ENCODE results near the gene HIGD2B.
"Not testable (repeated sequence)": the region's sequence is repeated elsewhere in the genome, so short reads cannot be mapped to it uniquely, and the experiment has no call there.

The HIGD2B gene

GRCh38 chr15:72685925-72686794 is at the start of gene HIGD2B, which contains the start of gene BBS4:
HIGD2B (minus strand) TSS chr15:72686182; CDS start chr15:72676374, 9,808 bp downstream.
BBS4 (plus strand) TSS chr15:72686207; CDS start chr15:72686228, 21 bp downstream.
- H3K4me3 ChIP-seq (ENCODE audit: low read length), result peak within 1 kb of the TSS; percentile 81
- DNase-seq (ENCODE audit: low read depth), result peak; percentile 69
- TF ChIP-seq CTCF (conservative IDR thresholded peaks at IDR 0.05; ENCODE audit: low read depth, low read length), result no peak

- no peak for DNase-seq (ENCODE audit: low read depth)
- no peak overlapping the region for H3K4me3 ChIP-seq (ENCODE audit: low read length)
These were observed 49.1 kb upstream of the HIGD2B start for GRCh38 chr15:72735111-72735510.

GRCh38 chr15:72733941-72734738 is 48.2 kb upstream of the HIGD2B start:
- DNase-seq (ENCODE audit: low read depth), result no peak
- TF ChIP-seq CTCF (conservative IDR thresholded peaks at IDR 0.05; ENCODE audit: low read depth, low read length), result no peak
- no peak overlapping the region for H3K4me3 ChIP-seq (ENCODE audit: low read length)

More at GRCh38 chr15:72735111-72735510, 49.1 kb upstream of the HIGD2B start:
- TF ChIP-seq CTCF (conservative IDR thresholded peaks at IDR 0.05; ENCODE audit: low read depth, low read length), result no peak

- no peak for DNase-seq (ENCODE audit: low read depth)
- no peak overlapping the region for H3K4me3 ChIP-seq (ENCODE audit: low read length)
- TF ChIP-seq CTCF (conservative IDR thresholded peaks at IDR 0.05; ENCODE audit: low read depth, low read length), result peak; percentile 16
These were observed 46.5 kb upstream of the HIGD2B start for GRCh38 chr15:72732516-72732915.

- no peak for TF ChIP-seq CTCF (conservative IDR thresholded peaks at IDR 0.05; ENCODE audit: low read depth, low read length)
- H3K4me3 ChIP-seq (ENCODE audit: low read length), result no peak overlapping the region
- DNase-seq (ENCODE audit: low read depth), result no peak
These were observed 46.1 kb upstream of the HIGD2B start for GRCh38 chr15:72732086-72732485.

- no peak for DNase-seq (ENCODE audit: low read depth)
- TF ChIP-seq CTCF (conservative IDR thresholded peaks at IDR 0.05; ENCODE audit: low read depth, low read length), result no peak
These were observed 42.8 kb upstream of the HIGD2B start for GRCh38 chr15:72728821-72729220.

GRCh38 chr15:72728249-72728648 is 42.3 kb upstream of the HIGD2B start:
- H3K4me3 ChIP-seq (ENCODE audit: low read length); DNase-seq (ENCODE audit: low read depth): not testable (repeated sequence)

More at GRCh38 chr15:72728821-72729220, 42.8 kb upstream of the HIGD2B start:
- no peak overlapping the region for H3K4me3 ChIP-seq (ENCODE audit: low read length)

All from retinal pigment epithelial cell (primary cell).